Measurements from ENCODE around the gene SLC49A3.

Gene SLC49A3

GRCh38 chr4:634599-634985 lies 54.4 kb downstream of the SLC49A3 start:
- no peaks in the 10 kb centered on the region for H3K4me1 ChIP-seq (ENCODE audit: insufficient read depth, low read length)
- no peak for ATAC-seq (ENCODE audit: insufficient read depth, low read depth)

GRCh38 chr4:633976-634598 lies 54.9 kb downstream of the SLC49A3 start:
- no peak overlapping the region for H3K4me2 ChIP-seq (ENCODE audit: insufficient read depth, low read length)
- no peaks in the 10 kb centered on the region for H3K36me3 ChIP-seq (ENCODE audit: insufficient read depth, low read length)
- no peak for TF ChIP-seq CTCF (IDR thresholded peaks at IDR 0.05; ENCODE audit: borderline replicate concordance, extremely low read depth, low read length, poor library complexity, severe bottlenecking)
- H3K4me3 ChIP-seq (ENCODE audit: low read depth in 1 of 2, low read length in 2 of 2), result no peak overlapping the region
- H2AFZ ChIP-seq (ENCODE audit: low read depth, low read length), result no peak overlapping the region
- no peak for DNase-seq
- no peak for ATAC-seq (ENCODE audit: insufficient read depth, low read depth)
- H4K20me1 ChIP-seq (ENCODE audit: insufficient read depth, low read length), result no peaks in the 10 kb centered on the region
- no peaks in the 10 kb centered on the region for H3K27me3 ChIP-seq (ENCODE audit: insufficient read depth, low read length, poor library complexity)
- H3K9me3 ChIP-seq (ENCODE audit: insufficient read depth, low read length, severe bottlenecking), result peaks cover 16% of the 10 kb centered on the region
- H3K4me1 ChIP-seq (ENCODE audit: insufficient read depth, low read length), result no peaks in the 10 kb centered on the region
- H3K9ac ChIP-seq (ENCODE audit: low read depth, low read length), result no peak overlapping the region
- H3K27ac ChIP-seq (ENCODE audit: low read length), result no peak overlapping the region
- H3K79me2 ChIP-seq (ENCODE audit: insufficient read depth, low read length), result no peaks in the 10 kb centered on the region

More at GRCh38 chr4:634599-634985, 54.4 kb downstream of the SLC49A3 start:
- Histone ChIP-seq H3K36me3 (ENCODE audit: insufficient read depth, low read length) (no peaks in the 10 kb centered on the region), H3K9me3 (ENCODE audit: insufficient read depth, low read length, severe bottlenecking) (peaks cover 16% of the 10 kb centered on the region), H3K4me3 (ENCODE audit: low read depth in 1 of 2, low read length in 2 of 2) (no peak overlapping the region), H3K4me2 (ENCODE audit: insufficient read depth, low read length) (no peak overlapping the region), H2AFZ (ENCODE audit: low read depth, low read length) (no peak overlapping the region), H4K20me1 (ENCODE audit: insufficient read depth, low read length) (no peaks in the 10 kb centered on the region), H3K9ac (ENCODE audit: low read depth, low read length) (no peak overlapping the region), H3K79me2 (ENCODE audit: insufficient read depth, low read length) (no peaks in the 10 kb centered on the region), H3K27me3 (ENCODE audit: insufficient read depth, low read length, poor library complexity) (no peaks in the 10 kb centered on the region), H3K27ac (ENCODE audit: low read length) (no peak overlapping the region)
- TF ChIP-seq CTCF (IDR thresholded peaks at IDR 0.05; ENCODE audit: borderline replicate concordance, extremely low read depth, low read length, poor library complexity, severe bottlenecking) (no peak), EZH2 (IDR thresholded peaks at IDR 0.05; ENCODE audit: borderline replicate concordance, low read depth, low read length, severe bottlenecking) (no peak)
- no peak for DNase-seq

GRCh38 chr4:633406-633805 lies 55.5 kb downstream of the SLC49A3 start:
- no peak overlapping the region for H3K4me2 ChIP-seq (ENCODE audit: insufficient read depth, low read length)
- no peak for TF ChIP-seq EZH2 (IDR thresholded peaks at IDR 0.05; ENCODE audit: borderline replicate concordance, low read depth, low read length, severe bottlenecking)
- TF ChIP-seq CTCF (IDR thresholded peaks at IDR 0.05; ENCODE audit: borderline replicate concordance, extremely low read depth, low read length, poor library complexity, severe bottlenecking), result no peak
- no peak overlapping the region for H3K4me3 ChIP-seq (ENCODE audit: low read depth in 1 of 2, low read length in 2 of 2)
- no peak overlapping the region for H2AFZ ChIP-seq (ENCODE audit: low read depth, low read length)
- H4K20me1 ChIP-seq (ENCODE audit: insufficient read depth, low read length), result no peaks in the 10 kb centered on the region
- H3K36me3 ChIP-seq (ENCODE audit: insufficient read depth, low read length), result no peaks in the 10 kb centered on the region
- ATAC-seq (ENCODE audit: insufficient read depth, low read depth) (no peak), DNase-seq (no peak)
- no peak overlapping the region for H3K27ac ChIP-seq (ENCODE audit: low read length)
- no peak overlapping the region for H3K9ac ChIP-seq (ENCODE audit: low read depth, low read length)
- H3K9me3 ChIP-seq (ENCODE audit: insufficient read depth, low read length, severe bottlenecking), result peaks cover 16% of the 10 kb centered on the region
- no peaks in the 10 kb centered on the region for H3K27me3 ChIP-seq (ENCODE audit: insufficient read depth, low read length, poor library complexity)
- no peaks in the 10 kb centered on the region for H3K4me1 ChIP-seq (ENCODE audit: insufficient read depth, low read length)
- H3K79me2 ChIP-seq (ENCODE audit: insufficient read depth, low read length), result no peaks in the 10 kb centered on the region

GRCh38 chr4:632926-633325 lies 56.0 kb downstream of the SLC49A3 start:
- Histone ChIP-seq H3K27me3 (ENCODE audit: insufficient read depth, low read length, poor library complexity) (no peaks in the 10 kb centered on the region), H4K20me1 (ENCODE audit: insufficient read depth, low read length) (no peaks in the 10 kb centered on the region)

More at GRCh38 chr4:632926-633325, 56.0 kb downstream of the SLC49A3 start:
- Histone ChIP-seq H3K36me3 (ENCODE audit: insufficient read depth, low read length) (no peaks in the 10 kb centered on the region), H3K27ac (ENCODE audit: low read length) (no peak overlapping the region), H3K4me2 (ENCODE audit: insufficient read depth, low read length) (no peak overlapping the region), H3K4me1 (ENCODE audit: insufficient read depth, low read length) (no peaks in the 10 kb centered on the region), H3K9ac (ENCODE audit: low read depth, low read length) (no peak overlapping the region), H3K4me3 (ENCODE audit: low read depth in 1 of 2, low read length in 2 of 2) (no peak overlapping the region), H3K9me3 (ENCODE audit: insufficient read depth, low read length, severe bottlenecking) (peaks cover 16% of the 10 kb centered on the region), H2AFZ (ENCODE audit: low read depth, low read length) (no peak overlapping the region), H3K79me2 (ENCODE audit: insufficient read depth, low read length) (no peaks in the 10 kb centered on the region)
- DNase-seq, result no peak
- TF ChIP-seq EZH2 (IDR thresholded peaks at IDR 0.05; ENCODE audit: borderline replicate concordance, low read depth, low read length, severe bottlenecking) (no peak), CTCF (IDR thresholded peaks at IDR 0.05; ENCODE audit: borderline replicate concordance, extremely low read depth, low read length, poor library complexity, severe bottlenecking) (no peak)
- ATAC-seq (ENCODE audit: insufficient read depth, low read depth), result no peak
